ENCODE results near the gene BRD8. TPM values are rescaled to one million over a fixed set of nuclear protein-coding genes. Genes with fewer than 3 reads are reported as not detected.

The BRD8 gene
- total and polyA plus RNA-seq, 2 experiments from 2014 or later = 45.8 to 117 TPM

GRCh38 chr5:138182808-138183207 is 4.4 kb upstream of the BRD8 start:
- ATAC-seq = no peak
- Histone ChIP-seq H3K27me3 (ENCODE audit: insufficient read depth) (no peaks in the 10 kb centered on the region), H3K4me1 (ENCODE audit: insufficient read depth) (peaks cover 7% of the 10 kb centered on the region; the same call in 1 of the 2 replicates), H3K36me3 (ENCODE audit: insufficient read depth) (peaks cover 68% of the 10 kb centered on the region), H3K4me2 (no peak overlapping the region), H3F3A (replicated peaks; ENCODE audit: low read depth) (0 out of 2 replicates have a peak, but pooled peaks cover 10% of the 10 kb centered on the region), H3K4me3 (no peak overlapping the region), H2AFZ (no peak overlapping the region), H3K27ac (ENCODE audit: low read depth) (no peak overlapping the region), H3K9me2 (ENCODE audit: insufficient read depth) (no peaks in the 10 kb centered on the region), H4K20me1 (replicated peaks; ENCODE audit: insufficient read depth) (peaks cover 3% of the 10 kb centered on the region), H3K79me2 (replicated peaks; ENCODE audit: insufficient read depth) (peaks cover 24% of the 10 kb centered on the region)
- peaks cover 68% of the 10 kb centered on the region for H3K36me3 Mint-ChIP-seq (ENCODE audit: low read depth)
- no peak overlapping the region for H3K4me3 Mint-ChIP-seq
- TF ChIP-seq JUNB (IDR thresholded peaks at IDR 0.05; ENCODE audit: unreplicated experiment) (no peak), ETS1 (IDR thresholded peaks at IDR 0.05) (no peak), CREB1 (CRISPR knock-in tag; IDR thresholded peaks at IDR 0.05; ENCODE audit: low read depth) (no peak), EZH2phosphoT487 (IDR thresholded peaks at IDR 0.05; ENCODE audit: unreplicated experiment) (no peak), EZH2 (IDR thresholded peaks at IDR 0.05; ENCODE audit: low read depth, unreplicated experiment) (no peak), ZNF114 (CRISPR knock-in tag; IDR thresholded peaks at IDR 0.05) (no peak), STAT1 (IDR thresholded peaks at IDR 0.05; ENCODE audit: unreplicated experiment) (no peak), POLR2AphosphoS5 (IDR thresholded peaks at IDR 0.05; ENCODE audit: low read depth) (no peak), NANOG (IDR thresholded peaks at IDR 0.05; ENCODE audit: borderline replicate concordance) (no peak), ZNF331 (CRISPR knock-in tag; IDR thresholded peaks at IDR 0.05; ENCODE audit: low read depth) (no peak)
- TF ChIP-seq, protein P1, sequence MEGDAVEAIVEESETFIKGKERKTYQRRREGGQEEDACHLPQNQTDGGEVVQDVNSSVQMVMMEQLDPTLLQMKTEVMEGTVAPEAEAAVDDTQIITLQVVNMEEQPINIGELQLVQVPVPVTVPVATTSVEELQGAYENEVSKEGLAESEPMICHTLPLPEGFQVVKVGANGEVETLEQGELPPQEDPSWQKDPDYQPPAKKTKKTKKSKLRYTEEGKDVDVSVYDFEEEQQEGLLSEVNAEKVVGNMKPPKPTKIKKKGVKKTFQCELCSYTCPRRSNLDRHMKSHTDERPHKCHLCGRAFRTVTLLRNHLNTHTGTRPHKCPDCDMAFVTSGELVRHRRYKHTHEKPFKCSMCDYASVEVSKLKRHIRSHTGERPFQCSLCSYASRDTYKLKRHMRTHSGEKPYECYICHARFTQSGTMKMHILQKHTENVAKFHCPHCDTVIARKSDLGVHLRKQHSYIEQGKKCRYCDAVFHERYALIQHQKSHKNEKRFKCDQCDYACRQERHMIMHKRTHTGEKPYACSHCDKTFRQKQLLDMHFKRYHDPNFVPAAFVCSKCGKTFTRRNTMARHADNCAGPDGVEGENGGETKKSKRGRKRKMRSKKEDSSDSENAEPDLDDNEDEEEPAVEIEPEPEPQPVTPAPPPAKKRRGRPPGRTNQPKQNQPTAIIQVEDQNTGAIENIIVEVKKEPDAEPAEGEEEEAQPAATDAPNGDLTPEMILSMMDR (conservative IDR thresholded peaks at IDR 0.05; ENCODE audit: low read depth in 2 of 2) = no peak
- TF ChIP-seq, protein P2, sequence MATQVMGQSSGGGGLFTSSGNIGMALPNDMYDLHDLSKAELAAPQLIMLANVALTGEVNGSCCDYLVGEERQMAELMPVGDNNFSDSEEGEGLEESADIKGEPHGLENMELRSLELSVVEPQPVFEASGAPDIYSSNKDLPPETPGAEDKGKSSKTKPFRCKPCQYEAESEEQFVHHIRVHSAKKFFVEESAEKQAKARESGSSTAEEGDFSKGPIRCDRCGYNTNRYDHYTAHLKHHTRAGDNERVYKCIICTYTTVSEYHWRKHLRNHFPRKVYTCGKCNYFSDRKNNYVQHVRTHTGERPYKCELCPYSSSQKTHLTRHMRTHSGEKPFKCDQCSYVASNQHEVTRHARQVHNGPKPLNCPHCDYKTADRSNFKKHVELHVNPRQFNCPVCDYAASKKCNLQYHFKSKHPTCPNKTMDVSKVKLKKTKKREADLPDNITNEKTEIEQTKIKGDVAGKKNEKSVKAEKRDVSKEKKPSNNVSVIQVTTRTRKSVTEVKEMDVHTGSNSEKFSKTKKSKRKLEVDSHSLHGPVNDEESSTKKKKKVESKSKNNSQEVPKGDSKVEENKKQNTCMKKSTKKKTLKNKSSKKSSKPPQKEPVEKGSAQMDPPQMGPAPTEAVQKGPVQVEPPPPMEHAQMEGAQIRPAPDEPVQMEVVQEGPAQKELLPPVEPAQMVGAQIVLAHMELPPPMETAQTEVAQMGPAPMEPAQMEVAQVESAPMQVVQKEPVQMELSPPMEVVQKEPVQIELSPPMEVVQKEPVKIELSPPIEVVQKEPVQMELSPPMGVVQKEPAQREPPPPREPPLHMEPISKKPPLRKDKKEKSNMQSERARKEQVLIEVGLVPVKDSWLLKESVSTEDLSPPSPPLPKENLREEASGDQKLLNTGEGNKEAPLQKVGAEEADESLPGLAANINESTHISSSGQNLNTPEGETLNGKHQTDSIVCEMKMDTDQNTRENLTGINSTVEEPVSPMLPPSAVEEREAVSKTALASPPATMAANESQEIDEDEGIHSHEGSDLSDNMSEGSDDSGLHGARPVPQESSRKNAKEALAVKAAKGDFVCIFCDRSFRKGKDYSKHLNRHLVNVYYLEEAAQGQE (IDR thresholded peaks at IDR 0.05; ENCODE audit: unreplicated experiment) = no peak
- TF ChIP-seq, protein P3, sequence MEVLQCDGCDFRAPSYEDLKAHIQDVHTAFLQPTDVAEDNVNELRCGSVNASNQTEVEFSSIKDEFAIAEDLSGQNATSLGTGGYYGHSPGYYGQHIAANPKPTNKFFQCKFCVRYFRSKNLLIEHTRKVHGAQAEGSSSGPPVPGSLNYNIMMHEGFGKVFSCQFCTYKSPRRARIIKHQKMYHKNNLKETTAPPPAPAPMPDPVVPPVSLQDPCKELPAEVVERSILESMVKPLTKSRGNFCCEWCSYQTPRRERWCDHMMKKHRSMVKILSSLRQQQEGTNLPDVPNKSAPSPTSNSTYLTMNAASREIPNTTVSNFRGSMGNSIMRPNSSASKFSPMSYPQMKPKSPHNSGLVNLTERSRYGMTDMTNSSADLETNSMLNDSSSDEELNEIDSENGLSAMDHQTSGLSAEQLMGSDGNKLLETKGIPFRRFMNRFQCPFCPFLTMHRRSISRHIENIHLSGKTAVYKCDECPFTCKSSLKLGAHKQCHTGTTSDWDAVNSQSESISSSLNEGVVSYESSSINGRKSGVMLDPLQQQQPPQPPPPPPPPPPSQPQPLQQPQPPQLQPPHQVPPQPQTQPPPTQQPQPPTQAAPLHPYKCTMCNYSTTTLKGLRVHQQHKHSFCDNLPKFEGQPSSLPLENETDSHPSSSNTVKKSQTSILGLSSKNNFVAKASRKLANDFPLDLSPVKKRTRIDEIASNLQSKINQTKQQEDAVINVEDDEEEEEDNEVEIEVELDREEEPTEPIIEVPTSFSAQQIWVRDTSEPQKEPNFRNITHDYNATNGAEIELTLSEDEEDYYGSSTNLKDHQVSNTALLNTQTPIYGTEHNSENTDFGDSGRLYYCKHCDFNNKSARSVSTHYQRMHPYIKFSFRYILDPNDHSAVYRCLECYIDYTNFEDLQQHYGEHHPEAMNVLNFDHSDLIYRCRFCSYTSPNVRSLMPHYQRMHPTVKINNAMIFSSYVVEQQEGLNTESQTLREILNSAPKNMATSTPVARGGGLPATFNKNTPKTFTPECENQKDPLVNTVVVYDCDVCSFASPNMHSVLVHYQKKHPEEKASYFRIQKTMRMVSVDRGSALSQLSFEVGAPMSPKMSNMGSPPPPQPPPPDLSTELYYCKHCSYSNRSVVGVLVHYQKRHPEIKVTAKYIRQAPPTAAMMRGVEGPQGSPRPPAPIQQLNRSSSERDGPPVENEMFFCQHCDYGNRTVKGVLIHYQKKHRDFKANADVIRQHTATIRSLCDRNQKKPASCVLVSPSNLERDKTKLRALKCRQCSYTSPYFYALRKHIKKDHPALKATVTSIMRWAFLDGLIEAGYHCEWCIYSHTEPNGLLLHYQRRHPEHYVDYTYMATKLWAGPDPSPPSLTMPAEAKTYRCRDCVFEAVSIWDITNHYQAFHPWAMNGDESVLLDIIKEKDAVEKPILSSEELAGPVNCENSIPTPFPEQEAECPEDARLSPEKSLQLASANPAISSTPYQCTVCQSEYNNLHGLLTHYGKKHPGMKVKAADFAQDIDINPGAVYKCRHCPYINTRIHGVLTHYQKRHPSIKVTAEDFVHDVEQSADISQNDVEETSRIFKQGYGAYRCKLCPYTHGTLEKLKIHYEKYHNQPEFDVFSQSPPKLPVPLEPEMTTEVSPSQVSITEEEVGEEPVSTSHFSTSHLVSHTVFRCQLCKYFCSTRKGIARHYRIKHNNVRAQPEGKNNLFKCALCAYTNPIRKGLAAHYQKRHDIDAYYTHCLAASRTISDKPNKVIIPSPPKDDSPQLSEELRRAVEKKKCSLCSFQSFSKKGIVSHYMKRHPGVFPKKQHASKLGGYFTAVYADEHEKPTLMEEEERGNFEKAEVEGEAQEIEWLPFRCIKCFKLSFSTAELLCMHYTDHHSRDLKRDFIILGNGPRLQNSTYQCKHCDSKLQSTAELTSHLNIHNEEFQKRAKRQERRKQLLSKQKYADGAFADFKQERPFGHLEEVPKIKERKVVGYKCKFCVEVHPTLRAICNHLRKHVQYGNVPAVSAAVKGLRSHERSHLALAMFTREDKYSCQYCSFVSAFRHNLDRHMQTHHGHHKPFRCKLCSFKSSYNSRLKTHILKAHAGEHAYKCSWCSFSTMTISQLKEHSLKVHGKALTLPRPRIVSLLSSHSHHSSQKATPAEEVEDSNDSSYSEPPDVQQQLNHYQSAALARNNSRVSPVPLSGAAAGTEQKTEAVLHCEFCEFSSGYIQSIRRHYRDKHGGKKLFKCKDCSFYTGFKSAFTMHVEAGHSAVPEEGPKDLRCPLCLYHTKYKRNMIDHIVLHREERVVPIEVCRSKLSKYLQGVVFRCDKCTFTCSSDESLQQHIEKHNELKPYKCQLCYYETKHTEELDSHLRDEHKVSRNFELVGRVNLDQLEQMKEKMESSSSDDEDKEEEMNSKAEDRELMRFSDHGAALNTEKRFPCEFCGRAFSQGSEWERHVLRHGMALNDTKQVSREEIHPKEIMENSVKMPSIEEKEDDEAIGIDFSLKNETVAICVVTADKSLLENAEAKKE (CRISPR knock-in tag; IDR thresholded peaks at IDR 0.05) = no peak
- DNase-seq (ENCODE audit: low spot score) = no peak
- peaks cover 2% of the 10 kb centered on the region; the same call in 1 of the 3 replicates for H3K4me1 Mint-ChIP-seq
- peaks cover 6% of the 10 kb centered on the region for H3K27me3 Mint-ChIP-seq (ENCODE audit: insufficient read depth, low read depth, poor library complexity)
- no peaks in the 10 kb centered on the region for H3K9me3 Mint-ChIP-seq
- no peak overlapping the region for H3K27ac Mint-ChIP-seq
